Measurements from ENCODE around the gene KSR1.

Gene KSR1

DNA sequence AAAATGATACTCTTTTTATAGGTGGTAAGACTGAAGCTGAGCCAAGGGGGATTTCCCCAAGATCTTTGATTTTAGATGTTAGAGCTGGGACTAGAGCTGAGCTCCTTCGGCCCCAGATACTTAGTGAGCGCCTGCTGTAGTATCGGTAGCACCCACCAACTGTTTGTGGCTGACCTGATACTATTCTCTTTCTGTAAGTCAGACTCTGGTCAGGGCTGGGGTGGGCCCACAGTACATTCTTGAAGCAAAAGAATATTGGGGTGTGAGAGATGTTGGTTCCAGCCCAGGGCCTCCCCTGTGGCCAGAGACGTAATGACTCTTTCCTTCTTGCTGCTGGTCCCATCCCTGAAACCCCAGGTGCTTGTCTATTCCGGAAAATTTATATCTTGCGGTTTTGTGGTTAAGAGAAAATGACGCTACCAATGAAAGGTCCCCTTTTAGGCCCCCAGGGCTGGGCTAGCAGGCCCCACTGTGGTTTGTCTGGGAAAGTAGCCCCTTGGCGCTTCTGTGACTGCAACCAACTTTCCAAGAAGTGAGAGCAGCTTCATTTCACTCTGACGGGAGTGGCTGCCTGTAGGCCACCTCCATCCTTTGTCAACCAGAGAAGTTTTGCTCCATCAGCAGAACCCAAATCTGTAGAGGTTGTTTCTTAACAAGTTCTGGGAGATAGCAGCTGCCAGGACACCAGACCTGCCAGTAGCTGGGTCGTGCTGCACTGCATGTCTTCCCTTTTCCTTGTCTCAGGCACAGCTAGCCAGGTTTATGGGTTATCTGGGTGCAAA, 88.3 kb downstream of the KSR1 start:
- no peak overlapping the region for H3K27ac ChIP-seq
- TF ChIP-seq ZFX (IDR thresholded peaks at IDR 0.05; ENCODE audit: borderline replicate concordance) = no peak
- TF ChIP-seq CTCF (IDR thresholded peaks at IDR 0.05) = no peak

DNA sequence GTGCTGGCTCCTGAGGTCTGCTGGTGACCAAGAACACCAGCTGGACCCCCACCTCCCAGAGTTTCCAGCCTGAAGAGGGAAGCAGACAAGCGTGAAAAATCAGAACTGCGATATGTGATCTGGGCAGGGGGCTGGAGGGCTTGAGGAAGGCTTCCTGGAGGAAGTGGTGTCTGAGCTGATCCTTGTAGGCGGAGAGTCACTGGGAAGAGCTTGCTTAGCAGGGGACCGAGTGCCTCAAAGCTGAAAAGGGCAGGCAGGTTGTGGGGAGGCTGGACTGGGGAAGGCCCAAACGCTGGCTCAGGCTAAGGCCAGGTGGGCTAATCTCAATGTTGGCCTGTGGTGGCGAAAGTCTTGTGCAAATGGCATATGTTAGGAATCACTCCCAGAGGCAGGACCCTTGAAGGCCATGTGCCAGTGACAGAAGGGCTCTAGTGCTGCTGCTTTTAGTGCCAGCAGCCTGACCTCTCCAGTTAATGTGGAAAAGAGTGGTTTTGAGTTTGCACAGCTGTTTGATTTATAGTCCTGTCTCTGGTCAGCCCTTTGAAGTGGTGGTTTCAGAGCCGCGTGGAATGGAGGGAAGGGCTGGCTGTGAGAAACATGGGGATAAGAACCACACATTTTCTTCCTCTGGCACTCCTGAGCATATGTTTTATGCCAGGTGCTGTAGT, 89.4 kb downstream of the KSR1 start:
- no peak for TF ChIP-seq ZFX (IDR thresholded peaks at IDR 0.05; ENCODE audit: borderline replicate concordance)
- no peak for TF ChIP-seq CTCF (IDR thresholded peaks at IDR 0.05)
- no peak overlapping the region for H3K27ac ChIP-seq

DNA sequence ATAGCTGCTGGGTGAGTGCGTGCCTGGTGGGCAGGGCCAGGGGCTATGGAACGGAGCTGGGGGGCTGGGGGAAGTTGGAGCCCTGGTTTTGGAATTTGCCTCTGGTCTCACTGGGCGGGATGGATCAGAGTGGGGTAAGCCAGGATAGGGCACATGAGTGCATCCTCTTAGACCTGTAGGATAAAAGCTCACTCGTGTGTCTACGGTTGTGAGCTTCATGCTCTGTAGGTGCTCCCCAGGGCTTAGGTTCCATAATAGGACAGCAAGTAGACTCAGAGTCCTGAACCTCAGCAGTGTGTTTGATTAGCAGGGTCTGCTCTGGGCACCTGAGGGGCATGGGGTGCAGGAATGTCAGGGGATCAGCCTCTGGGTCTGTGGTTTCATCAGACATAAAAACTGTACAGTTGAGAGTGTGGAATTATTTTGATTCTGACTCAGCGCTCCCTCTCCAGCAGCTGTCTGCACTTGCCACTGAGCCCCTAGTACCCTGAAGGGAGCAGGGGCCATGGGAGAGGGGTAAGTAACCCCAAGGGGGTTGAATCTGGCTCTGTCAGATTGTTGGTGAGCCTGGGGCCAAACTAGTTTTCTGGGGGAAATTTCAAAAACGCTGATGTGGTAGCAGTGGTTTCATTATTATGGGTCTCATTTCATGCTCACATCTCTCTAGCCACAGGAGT, 90.5 kb downstream of the KSR1 start:
- no peak overlapping the region for H3K27ac ChIP-seq
- no peak for TF ChIP-seq CTCF (IDR thresholded peaks at IDR 0.05)
- no peak for TF ChIP-seq ZFX (IDR thresholded peaks at IDR 0.05; ENCODE audit: borderline replicate concordance)

GRCh38 chr17:27547301-27547683, 91.0 kb downstream of the KSR1 start:
- no peak for TF ChIP-seq CTCF (IDR thresholded peaks at IDR 0.05)
- TF ChIP-seq ZFX (IDR thresholded peaks at IDR 0.05; ENCODE audit: borderline replicate concordance) = no peak
- no peak overlapping the region for H3K27ac ChIP-seq

DNA sequence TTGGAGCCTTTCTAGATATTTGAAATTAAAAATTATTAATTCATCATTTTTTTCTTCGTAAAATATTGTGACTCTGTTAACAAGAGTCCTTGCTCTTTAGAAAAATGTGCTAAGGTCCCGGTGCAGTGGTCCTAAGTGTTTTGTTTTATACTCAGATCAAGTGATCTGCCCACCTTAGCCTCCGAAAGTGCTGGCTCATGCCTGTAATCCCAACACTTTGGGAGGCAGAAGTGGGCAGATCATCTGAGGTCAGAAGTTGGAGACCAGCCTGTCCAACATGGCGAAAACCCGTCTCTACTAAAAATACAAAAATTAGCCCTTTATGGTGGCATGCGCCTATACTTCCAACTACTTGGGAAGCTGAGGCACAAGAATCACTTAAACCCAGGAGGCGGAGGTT, 92.1 kb downstream of the KSR1 start:
- H3K27ac ChIP-seq = no peak overlapping the region
- TF ChIP-seq ZFX (IDR thresholded peaks at IDR 0.05; ENCODE audit: borderline replicate concordance) = no peak
- no peak for TF ChIP-seq CTCF (IDR thresholded peaks at IDR 0.05)

GRCh38 chr17:27549251-27549893, 93.1 kb downstream of the KSR1 start:
- no peak overlapping the region for H3K27ac ChIP-seq
- TF ChIP-seq CTCF (IDR thresholded peaks at IDR 0.05) = no peak
- no peak for TF ChIP-seq ZFX (IDR thresholded peaks at IDR 0.05; ENCODE audit: borderline replicate concordance)

All from 22Rv1 (cell line).